ENCODE measurements around the gene EPB41L4A.

DNA sequence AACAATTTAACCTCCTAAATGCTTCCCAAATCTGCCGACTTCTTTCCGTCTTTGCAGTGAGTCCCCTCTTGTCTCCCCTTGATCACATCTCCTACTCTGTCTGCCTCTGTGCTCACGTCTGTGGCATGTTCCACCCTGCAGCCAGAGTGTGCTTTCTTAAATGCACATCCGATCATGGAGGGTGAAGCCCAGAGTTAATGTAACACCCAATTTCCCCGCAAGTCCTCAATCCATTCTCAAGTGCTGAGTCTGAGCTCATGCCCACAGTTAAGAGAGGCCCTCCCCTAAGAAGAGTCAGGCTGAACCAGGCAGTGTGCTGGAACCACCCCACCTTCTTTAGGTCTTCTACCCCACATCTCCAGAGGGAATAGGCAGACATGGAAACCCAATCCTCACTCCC lies 164.8 kb downstream of the EPB41L4A start:
- TF ChIP-seq, protein P1, sequence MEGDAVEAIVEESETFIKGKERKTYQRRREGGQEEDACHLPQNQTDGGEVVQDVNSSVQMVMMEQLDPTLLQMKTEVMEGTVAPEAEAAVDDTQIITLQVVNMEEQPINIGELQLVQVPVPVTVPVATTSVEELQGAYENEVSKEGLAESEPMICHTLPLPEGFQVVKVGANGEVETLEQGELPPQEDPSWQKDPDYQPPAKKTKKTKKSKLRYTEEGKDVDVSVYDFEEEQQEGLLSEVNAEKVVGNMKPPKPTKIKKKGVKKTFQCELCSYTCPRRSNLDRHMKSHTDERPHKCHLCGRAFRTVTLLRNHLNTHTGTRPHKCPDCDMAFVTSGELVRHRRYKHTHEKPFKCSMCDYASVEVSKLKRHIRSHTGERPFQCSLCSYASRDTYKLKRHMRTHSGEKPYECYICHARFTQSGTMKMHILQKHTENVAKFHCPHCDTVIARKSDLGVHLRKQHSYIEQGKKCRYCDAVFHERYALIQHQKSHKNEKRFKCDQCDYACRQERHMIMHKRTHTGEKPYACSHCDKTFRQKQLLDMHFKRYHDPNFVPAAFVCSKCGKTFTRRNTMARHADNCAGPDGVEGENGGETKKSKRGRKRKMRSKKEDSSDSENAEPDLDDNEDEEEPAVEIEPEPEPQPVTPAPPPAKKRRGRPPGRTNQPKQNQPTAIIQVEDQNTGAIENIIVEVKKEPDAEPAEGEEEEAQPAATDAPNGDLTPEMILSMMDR (optimal IDR thresholded peaks at IDR 0.05 in 1 of 3, IDR thresholded peaks at IDR 0.05 in 1 of 3, conservative IDR thresholded peaks at IDR 0.05 in 1 of 3; ENCODE audit: extremely low read depth in 1 of 3, insufficient read depth in 2 of 3, low read length in 3 of 3): no peak
- TF ChIP-seq EZH2 (IDR thresholded peaks at IDR 0.05; ENCODE audit: low read length): no peak

Data from keratinocyte (primary cell).